LNCAP (cell line): ENCODE results near the gene KRTAP5-3.

Experiments
- TF ChIP-seq, protein P1 (sequence below): fragments of 450-650 bp; IDR thresholded peaks from 2 replicates; pipeline ENCODE4 v1.5.1; 2017; ENCODE audit warnings: mild to moderate bottlenecking

KRTAP5-3 gene

GRCh38 chr11:1567052-1567720, 41.1 kb downstream of the KRTAP5-3 start:
- TF ChIP-seq, protein P1, sequence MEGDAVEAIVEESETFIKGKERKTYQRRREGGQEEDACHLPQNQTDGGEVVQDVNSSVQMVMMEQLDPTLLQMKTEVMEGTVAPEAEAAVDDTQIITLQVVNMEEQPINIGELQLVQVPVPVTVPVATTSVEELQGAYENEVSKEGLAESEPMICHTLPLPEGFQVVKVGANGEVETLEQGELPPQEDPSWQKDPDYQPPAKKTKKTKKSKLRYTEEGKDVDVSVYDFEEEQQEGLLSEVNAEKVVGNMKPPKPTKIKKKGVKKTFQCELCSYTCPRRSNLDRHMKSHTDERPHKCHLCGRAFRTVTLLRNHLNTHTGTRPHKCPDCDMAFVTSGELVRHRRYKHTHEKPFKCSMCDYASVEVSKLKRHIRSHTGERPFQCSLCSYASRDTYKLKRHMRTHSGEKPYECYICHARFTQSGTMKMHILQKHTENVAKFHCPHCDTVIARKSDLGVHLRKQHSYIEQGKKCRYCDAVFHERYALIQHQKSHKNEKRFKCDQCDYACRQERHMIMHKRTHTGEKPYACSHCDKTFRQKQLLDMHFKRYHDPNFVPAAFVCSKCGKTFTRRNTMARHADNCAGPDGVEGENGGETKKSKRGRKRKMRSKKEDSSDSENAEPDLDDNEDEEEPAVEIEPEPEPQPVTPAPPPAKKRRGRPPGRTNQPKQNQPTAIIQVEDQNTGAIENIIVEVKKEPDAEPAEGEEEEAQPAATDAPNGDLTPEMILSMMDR: no peak

GRCh38 chr11:1566381-1567051, 41.7 kb downstream of the KRTAP5-3 start:
- TF ChIP-seq, protein P1: peak; percentile 34; the same call in 1 of the 2 replicates

GRCh38 chr11:1565904-1566247, 42.4 kb downstream of the KRTAP5-3 start:
- TF ChIP-seq, protein P1: no peak

- TF ChIP-seq, protein P1: no peak
Measured at GRCh38 chr11:1565173-1565903, 42.9 kb downstream of the KRTAP5-3 start.

GRCh38 chr11:1564535-1565172, 43.6 kb downstream of the KRTAP5-3 start:
- TF ChIP-seq, protein P1: no peak

GRCh38 chr11:1563697-1564534, 44.3 kb downstream of the KRTAP5-3 start:
- TF ChIP-seq, protein P1: no peak
